GM21717 (cell line): Measurements from ENCODE around the gene TMPRSS5.
"Not testable (repeated sequence)": the region's sequence is repeated elsewhere in the genome, so short reads cannot be mapped to it uniquely, and the experiment has no call there.

Experiments
- ATAC-seq: cut with Tn5 transposase; IDR thresholded peaks from one replicate; pipeline ENCODE4 v1.9.1; 2021; ENCODE audit warnings: mild to moderate bottlenecking, moderate library complexity; ENCODE audit not compliant: unreplicated experiment

The TMPRSS5 gene

DNA sequence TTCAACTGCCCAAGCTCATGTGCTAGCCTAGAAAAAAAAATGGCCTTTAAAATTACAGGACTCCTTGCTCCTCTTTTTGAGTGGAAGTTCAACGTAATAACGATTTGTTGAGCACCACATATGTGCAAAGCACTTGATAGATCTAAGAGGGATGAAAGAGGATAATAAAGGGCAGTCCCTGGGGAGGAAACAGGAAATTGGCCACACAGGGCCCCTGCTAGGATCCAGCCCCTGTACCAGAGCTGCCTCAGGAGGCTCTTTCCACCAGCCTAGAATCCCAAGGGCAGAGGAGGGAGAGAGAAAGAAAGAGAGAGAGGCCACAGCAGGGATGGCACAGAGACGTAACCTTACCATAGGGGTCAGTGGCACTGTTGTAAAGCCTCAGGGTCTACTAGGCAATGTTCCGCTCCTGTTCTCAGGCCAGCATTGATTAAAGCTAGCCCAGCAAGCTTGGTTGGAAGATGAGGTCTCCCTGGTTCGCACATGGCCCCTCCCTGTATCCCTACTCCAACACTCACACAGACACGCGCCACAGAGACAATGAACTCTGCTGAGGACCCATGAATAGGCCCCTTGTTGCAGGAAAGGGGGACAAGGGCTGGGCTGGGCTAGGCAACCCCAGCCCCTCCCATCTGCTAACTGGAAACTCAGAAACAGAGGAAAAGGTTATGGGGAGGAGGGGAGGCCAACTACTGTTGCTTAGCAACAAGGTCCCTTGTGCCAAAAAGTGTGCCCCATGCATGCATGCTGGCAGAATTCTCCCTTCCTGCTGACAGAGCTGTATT lies at the start of gene TMPRSS5:
TMPRSS5 (minus strand) TSS at position 438 of the 785 bp plus-strand sequence; CDS start at position 354, 84 bp downstream.
- ATAC-seq: no peak

DNA sequence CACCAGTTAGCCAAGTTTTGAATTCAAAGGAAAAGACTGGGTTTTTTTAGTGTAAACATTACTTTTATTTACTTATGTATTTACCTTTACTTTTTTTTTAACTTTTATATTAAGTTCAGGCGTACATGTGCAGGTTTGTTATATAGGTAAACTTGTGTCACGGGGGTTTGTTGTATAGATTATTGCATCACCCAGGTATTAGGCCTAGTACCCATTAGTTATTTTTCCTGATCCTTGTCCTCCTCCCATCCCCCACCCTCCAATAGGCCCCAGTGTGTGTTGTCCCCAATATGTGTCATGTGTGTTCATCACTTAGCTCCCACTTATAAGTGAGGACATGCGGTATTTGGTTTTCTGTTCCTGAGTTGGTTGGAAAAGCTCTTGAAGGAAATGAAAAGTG lies 46.8 kb upstream of the TMPRSS5 start:
- ATAC-seq: no peak

DNA sequence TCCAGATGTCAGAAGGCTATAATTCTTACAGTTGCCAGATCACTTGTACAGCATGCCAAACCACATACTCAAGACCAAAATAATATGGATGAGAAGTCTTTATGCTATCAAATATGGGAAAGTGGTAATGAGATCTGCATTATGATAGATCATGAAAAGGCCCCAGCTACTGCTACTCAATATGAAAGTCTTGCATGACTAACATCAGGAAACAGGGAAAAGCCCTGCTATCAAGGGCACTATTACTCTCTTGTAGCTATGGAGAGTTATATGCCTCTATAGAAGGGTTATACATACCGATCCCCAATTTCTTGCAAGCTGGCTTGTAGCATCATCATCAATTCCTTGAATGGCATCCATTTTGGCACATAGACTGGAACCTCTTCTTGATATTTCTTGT lies 30.2 kb upstream of the TMPRSS5 start:
- ATAC-seq: no peak

DNA sequence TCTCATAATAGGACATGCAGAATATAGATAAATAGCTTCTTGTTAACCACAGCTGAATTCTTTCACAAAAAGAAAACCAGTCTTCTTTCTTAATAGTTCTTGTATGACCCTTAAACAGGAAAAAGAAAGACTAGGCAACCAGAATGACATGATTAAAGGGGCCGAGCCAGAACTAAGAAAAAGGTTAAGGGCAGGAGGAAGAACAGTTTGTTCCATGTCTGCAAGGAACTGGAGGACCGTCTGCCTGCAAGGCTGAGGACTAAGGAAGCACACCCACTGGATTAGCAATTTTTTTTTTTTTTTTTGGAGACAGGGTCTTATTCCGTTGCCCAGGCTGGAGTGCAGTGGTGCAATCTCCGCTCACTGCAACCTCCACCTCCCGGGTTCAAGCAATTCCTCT lies 26.0 kb upstream of the TMPRSS5 start:
- ATAC-seq: no peak

DNA sequence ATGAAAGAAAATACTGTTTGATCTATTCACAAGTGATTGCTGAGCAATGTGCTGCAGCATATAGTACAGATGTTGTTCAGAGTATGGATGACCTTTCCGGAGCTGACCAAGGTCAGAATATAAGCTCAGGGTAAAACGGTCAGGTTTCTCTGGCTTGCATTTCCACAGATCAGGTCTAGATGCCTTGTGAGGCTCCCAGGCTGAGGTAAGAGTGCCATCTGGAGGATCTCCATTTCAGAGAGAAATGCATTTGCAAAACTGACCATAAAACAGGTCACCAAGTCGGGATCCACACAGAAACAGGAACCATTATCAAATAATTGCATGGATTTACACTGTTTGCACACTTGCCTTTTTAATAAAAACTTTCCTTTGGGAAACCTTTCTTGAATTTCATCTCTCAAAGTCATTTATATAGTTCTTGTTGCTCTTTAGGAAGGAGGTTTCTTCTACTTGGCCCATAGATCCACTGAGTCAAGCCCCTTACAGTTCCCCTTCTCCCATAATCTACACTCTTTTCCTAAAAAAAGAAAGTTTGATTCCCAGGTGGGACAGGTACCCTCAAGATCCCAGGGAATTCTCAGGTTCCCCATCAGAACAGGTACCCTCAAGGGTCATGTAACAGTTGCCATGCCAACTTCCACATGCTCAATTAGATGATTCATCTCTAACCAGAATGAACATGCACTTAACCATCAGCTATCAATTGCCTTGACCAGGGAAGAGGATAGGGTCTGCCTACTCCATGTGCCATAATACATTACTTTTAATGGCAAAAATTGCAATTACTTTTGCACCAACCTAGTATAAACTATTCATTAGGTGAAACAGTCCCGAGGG lies 25.0 kb upstream of the TMPRSS5 start:
- ATAC-seq: no peak

DNA sequence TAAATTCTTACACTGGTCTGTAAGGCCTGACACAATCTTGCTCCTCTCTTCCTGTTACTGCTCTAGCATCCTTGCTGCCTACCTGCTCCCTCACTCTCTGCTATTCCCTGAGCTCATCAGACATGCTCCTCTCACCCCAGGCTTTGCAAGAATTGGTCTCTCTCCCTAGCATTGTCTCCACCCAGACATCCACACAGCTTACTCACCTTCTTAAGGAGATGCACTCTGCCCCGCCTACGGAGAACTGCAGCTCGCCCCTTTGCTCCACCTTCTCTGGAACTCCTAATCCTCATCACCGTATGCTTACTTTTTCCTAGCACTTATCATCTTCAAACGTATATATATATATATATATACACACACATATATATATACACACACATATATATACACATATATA lies 23.3 kb upstream of the TMPRSS5 start:
- no peak for ATAC-seq

DNA sequence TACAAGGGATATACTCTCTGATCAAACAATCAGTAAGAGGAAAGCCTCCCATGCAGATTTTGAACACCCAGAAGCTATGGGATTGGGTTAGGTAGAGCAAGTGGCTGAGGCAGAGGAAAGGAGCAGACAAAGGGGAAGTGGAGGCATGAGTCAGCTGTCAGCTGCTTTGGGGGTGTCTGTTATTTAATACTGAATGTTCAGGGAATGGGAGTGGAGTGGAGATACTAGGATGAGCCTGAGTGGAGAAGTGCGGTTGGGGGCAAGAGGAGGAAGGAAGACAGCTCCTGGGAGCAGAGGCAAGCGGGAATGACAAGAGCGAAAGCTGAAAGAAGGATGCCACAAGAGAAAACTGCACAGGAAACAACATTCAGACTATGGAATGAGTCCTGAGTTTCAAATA lies 22.7 kb upstream of the TMPRSS5 start:
- ATAC-seq: no peak

DNA sequence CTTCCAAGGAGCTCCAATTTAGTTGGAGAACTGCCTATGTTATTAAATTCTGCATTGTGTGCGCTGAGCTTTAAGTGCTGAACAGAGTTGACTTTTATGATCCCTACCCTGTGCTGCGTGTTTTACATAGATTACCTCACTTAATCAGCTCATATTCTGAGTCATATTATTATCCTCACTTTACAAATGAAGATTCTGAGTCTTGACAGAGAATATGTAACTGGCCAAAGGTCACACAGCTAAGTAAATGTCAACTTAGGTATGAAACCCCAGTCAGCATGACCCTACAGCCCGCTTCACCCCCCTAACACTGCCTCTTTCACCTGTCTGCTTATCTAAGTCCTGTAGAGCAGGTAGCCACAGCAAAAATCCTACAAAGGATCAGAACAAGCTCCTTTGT lies 19.8 kb upstream of the TMPRSS5 start:
- ATAC-seq: no peak

DNA sequence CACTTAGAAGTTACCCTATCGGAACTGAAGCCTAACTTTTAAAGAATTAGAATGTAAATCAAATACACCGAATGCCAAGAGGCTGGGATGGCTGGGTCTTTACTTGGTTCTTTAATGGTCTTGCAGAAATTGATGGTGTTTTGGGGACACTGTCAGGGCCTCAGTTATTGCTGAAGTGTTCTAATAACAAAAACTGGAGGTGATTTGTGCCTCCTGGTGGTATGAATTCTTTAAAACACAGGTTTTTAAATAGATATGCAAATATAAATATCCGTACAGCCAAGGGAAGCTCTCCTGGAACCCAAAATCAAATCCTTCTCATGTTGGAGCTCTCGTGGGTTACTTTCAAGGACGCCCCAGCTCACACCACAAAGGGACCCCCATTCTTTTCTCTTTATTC lies 19.3 kb upstream of the TMPRSS5 start:
- ATAC-seq: no peak

DNA sequence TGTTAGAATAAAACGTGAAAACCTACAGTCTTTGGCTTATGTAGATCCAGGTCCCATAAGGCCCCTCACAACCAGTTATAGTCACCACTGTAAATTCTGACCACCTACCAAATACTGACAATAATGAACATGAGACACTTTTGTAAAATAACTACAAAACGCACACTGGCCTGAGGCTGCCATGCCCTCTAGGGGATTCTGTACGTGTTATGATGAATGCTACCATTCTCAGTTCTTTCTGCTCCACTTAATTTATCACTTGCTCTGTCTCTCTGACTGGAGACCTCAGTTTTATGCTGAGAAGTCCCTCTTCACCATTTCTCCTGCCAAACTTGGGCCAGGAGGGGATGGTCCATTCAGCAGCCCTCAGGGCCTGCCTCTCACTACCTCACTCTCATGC lies 18.7 kb upstream of the TMPRSS5 start:
- no peak for ATAC-seq

DNA sequence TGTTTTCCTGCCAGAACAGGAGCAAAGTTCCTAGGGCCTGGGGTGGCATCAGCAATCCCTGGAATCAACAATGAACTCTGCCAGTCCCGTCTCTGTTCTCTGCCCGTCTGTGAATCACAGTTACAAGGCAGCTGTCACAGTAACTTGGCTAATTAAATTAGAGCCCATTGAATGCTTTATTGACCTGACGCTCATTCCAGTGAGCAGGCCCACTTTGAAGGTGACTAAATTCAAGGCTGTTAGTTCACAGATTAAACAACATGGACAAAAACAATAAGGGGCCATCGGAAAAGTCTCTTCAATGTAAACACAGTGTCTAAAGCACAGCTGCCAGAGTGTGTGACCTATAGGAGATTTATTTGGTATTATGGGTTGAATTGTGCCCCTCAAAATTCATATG lies 17.7 kb upstream of the TMPRSS5 start:
- ATAC-seq: no peak

DNA sequence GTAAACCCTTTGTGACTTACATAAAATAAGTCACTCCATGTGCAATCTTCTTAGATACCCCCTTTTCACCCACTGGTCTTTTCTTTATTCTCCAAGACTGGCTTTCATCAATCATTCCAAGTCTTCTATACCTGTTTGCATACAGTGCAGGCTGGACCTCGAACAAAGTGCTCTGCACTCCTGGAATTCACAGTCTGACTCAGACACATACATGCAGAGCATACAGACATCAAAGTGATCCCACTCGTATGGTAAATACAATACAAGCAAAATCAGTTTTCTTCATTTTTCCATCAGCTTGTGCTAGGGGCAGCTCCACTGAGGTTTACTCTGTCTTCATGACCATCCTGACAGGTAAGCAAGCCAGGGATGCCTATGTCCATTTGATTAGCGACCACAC lies 16.8 kb upstream of the TMPRSS5 start:
- ATAC-seq: no peak

DNA sequence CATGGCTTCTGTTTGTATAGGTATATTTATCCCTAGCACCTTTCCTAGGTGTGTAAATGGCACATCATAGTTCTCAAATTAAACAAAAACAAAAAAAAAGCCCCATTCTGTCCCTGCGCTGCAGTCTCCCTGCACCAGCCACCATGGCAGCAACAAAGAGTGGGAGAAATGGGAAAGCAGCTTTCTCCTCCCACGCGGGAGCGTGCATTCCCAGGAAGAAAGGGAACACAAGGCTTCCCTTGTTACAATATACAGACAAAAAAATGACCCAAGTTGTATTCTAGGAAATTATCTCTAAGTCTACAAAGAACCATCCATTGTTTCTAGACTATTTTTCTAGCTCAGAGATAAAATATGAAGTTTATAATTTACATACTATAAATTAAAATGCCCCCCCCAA lies 16.1 kb upstream of the TMPRSS5 start:
- ATAC-seq: no peak

DNA sequence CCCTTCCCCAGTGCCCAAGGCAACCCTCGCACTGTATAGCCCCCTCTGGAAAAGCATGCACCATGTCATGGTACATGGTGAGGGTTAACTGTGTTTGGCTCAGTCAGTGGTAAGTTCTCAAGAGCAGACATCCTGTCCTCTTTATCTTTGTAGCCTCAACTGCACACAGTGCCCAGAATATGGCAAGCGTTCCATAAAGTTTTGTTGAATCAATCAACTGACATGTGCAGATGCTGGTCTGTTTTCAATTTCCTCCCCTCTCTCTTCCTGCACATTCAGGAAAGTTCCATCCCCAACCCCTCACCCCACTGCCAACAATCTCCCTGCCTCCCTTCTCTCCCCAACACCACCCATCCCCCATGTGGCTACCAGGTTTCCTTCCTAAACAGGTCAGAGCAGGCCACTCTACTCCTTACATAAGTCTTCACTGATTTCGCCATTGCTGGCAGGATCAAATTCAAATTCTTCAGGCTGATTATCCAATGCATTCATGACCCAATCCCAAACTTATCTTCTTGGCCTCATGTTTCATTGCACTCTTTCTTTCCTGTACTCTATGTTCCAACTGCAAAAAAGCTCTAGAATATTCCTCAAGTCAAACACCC lies 15.5 kb upstream of the TMPRSS5 start:
- no peak for ATAC-seq

DNA sequence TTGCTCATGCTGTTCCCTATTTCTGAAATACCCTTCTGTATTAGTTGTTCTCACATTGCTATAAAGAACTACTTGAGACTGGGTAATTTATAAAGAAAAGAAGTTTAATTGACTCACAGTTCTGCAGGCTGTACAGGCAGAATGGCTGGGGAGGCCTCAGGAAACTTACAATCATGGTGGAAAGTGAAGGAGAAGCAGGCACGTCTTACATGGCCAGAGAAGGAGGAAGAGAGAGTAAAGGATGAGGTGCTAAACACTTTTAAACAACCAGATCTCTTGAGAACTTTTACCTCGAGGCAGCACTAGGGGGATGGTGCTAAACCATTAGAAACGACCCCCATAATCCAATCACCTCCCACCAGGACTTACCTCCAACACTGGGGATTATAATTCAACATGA lies 14.4 kb upstream of the TMPRSS5 start:
- ATAC-seq: not testable (repeated sequence)

DNA sequence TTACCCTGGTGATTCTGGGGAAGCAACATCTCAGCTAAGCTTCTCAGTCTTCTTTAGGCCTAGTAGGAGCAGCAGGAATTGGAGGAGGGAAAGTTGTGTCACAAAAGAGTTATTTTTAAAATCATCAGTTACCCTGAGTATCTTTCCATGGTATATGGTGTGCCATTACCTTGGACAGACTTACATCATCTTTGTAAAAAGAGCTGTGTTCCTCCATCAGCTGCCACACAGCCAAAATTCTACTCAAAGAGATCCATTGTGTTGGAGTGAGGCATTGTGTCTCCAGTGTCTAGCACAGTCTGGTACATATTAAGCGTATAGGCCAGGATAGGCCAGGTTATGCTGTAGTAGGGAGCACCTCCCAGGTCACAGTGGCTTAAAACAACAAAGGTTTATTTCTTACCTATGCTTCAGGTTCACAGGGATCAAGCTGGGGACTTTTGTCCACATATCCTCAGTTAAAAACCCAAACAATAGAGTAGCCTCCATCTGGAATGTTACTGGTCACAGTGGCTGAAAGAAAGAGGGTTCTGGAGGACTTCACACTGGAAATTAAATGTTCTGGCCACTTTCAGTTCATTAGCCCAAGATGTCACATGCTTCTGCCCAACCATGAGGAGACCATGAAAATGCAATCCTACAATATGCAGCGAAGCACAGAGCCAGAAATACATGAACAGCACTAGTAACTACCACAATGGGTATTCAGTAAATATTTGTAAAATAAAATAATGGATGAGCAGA lies 9.9 kb upstream of the TMPRSS5 start:
- ATAC-seq: no peak

DNA sequence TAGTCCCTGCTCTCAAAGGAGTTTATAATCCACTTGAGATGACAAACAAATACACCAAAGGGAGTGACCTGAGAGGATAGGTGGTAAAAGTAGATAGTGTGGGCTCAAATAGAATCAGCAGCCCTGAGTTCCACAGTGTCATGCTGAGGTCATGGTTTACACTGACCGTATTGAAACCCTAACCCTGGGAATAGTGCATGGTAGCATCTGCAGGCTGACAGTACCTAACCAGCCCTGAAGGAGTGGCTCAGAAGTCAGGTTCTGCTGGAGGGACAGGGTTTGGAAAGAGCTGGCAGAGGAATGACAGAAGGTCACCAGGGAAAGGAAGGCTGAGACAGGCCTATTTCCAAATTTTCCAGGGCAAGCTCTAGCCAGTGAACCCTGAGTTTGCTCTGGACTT lies 9.2 kb upstream of the TMPRSS5 start:
- no peak for ATAC-seq

DNA sequence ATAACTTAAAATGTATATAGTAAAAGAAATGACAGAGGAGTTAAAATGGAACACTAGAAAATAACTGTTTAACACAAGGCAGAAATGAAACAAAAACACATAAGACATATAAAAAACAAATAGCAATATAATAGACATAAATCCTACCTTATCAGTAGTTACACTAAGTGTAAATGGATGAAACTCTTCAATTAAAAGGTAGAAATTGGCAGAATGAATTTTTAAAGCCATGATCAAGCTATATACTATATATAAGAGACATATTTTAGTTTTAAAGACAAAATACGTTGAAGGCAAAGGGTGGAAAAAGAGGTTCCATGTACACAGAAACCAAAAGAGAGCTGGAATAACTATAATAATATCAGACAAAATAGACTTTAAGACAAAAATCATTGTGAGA lies 4.9 kb upstream of the TMPRSS5 start:
- no peak for ATAC-seq

DNA sequence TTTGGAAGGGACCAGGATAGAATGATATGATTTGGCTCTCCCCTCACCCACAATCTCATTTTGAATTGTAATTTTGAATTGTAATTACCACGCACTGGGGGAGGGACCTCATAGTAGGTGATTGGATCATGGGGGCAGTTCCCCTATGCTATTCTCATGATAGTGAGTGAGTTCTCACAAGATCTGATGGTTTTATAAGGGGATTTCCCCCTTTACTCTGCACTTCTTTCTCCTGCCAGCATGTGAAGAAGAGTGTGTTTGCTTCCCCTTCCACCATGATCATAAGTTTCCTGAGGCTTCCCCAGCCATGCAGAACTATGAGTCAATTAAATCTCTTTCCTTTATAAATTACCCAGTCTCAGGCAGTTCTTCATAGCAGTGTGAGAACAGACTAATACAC lies 2.6 kb downstream of the TMPRSS5 start:
- ATAC-seq: not testable (repeated sequence)

DNA sequence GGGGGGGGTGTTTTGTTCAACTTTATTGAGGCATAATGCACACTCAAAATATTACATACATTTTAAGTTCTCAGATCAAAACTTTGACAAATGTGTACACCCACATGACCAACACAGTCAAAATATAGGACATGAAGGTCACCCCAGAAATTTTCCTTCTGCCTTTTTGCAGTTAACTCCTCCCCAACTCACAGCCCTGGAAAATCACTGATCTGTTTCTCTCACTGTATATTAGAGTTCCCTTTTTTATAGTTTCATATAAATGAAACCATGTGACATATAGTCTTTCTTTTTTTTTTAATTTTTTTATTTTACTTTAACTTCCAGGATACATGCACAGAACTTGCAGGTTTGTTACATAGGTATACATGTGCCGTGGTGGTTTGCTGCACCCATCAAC lies 4.6 kb downstream of the TMPRSS5 start:
- ATAC-seq: no peak

DNA sequence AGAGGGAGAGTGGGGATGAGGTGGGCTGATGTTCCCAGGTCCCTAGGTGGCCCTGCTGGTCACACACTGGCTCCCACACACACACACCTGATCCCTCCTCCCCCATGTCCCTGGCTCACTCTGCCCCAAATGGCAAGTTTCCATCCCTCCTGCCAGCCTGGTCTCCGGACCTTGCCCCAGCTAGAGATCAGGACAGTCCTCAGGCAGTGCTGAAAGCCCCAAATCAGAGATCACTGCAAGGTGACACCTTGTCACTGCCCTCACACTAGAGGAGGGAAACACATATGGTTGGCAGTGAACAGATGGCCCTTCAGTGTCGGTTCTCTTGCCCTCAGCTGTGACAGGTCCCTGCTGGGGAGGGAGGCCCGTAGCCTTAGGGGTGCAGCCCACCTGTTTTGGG lies 7.6 kb downstream of the TMPRSS5 start:
- no peak for ATAC-seq
